A549 (cell line): Measurements from ENCODE around the gene MYOG. TPM values are rescaled to one million over a fixed set of nuclear protein-coding genes. Genes with fewer than 3 reads are reported as not detected.

Source experiments
- ATAC-seq, 2 experiments: fragments of 200-7000 bp in 1 of 2; fragments of >200 bp in 1 of 2; cut with Nextera tagmentation in 1 of 2; cut with Tn5 transposase in 1 of 2; 3 replicates each; pipeline versions ENCODE4 v1.8.0 to v1.9.1; 2018 to 2020; ENCODE audit warnings: mild to moderate bottlenecking in 1 of 2, moderate library complexity in 1 of 2
- CTCF ChIA-PET: fragments of 300-600 bp; sonication (Branson Sonifier 250); formaldehyde crosslinking; extraction: SDS; loops from one replicate; lab custom pipeline; 2021; ENCODE audit warnings: antibody characterized with exemption, inconsistent platforms; lab: Yijun Ruan, JAX
- POLR2A ChIA-PET: fragments of 350-600 bp; formaldehyde crosslinking; extraction: SDS; loops from one replicate; lab custom pipeline; 2021; ENCODE audit warnings: antibody characterized with exemption, inconsistent platforms; lab: Yijun Ruan, JAX
- DNase-seq, 2 experiments: peaks; one replicate each; pipeline versions ENCODE4 v3.0.0 to v3.0.0-alpha.2; 2011 to 2016; ENCODE audit warnings: low read depth in 1 of 2, low spot score in 1 of 2
- FAIRE-seq: peaks from 2 replicates; lab custom pipeline; 2011; peaks lifted over from hg19 to GRCh38; lab: Jason Lieb, UNC
- H3K27ac ChIP-seq, 2 experiments: fragments of >200 bp; sonication (Bioruptor Twin); formaldehyde crosslinking; 3 replicates each; pipeline ENCODE4 v1.5.1; 2016 to 2017
- H3K4me1 ChIP-seq: fragments of >200 bp; sonication (Bioruptor Twin); formaldehyde crosslinking; 3 replicates; pipeline ENCODE4 v1.6.1; 2016
- H3K4me2 ChIP-seq: fragments of >200 bp; sonication (Bioruptor Twin); formaldehyde crosslinking; 3 replicates; pipeline ENCODE4 v1.6.1; 2016
- H3K4me3 ChIP-seq: fragments of >200 bp; sonication (Bioruptor Twin); formaldehyde crosslinking; 3 replicates; pipeline ENCODE4 v1.5.1; 2016
- H3K9me3 ChIP-seq: fragments of >200 bp; sonication (Bioruptor Twin); formaldehyde crosslinking; 3 replicates; pipeline ENCODE4 v1.6.1; 2016
- EHF ChIP-seq: fragments of 250-450 bp; sonication (Bioruptor Pico); IDR thresholded peaks from 2 replicates; pipeline ENCODE4 v1.5.0; 2020; ENCODE audit warnings: mild to moderate bottlenecking
- EP300 ChIP-seq, 2 experiments: fragments of >200 bp; sonication (Bioruptor Twin); formaldehyde crosslinking; IDR thresholded peaks; 2 replicates in 1 of 2; 3 replicates in 1 of 2; pipeline ENCODE4 v1.6.1; 2016 to 2017
- ESRRA ChIP-seq: fragments of 150-350 bp; IDR thresholded peaks from 2 replicates; pipeline ENCODE4 v1.6.1; 2014; ENCODE audit warnings: mild to moderate bottlenecking, low read length, borderline replicate concordance
- FOSL2 ChIP-seq, 2 experiments: fragments of 450-650 bp in 1 of 2; fragments of >200 bp in 1 of 2; sonication (Bioruptor Twin) in 1 of 2; formaldehyde crosslinking; IDR thresholded peaks; 2 replicates each; pipeline versions ENCODE4 v1.5.0 to v1.6.1; 2016 to 2020; ENCODE audit warnings: mild to moderate bottlenecking in 1 of 2, moderate library complexity in 1 of 2
- GATA3 ChIP-seq: IDR thresholded peaks from 2 replicates; pipeline ENCODE4 v1.6.1; 2012; ENCODE audit warnings: borderline replicate concordance
- KDM1A ChIP-seq: fragments of 200-600 bp; sonication (generic); IDR thresholded peaks from 2 replicates; pipeline ENCODE4 v1.6.1; 2016; ENCODE audit warnings: low read depth, mild to moderate bottlenecking
- KDM5A ChIP-seq: fragments of 200-600 bp; sonication (generic); IDR thresholded peaks from 2 replicates; pipeline ENCODE4 v1.6.1; 2016; ENCODE audit warnings: antibody characterized with exemption, mild to moderate bottlenecking
- MYC ChIP-seq: IDR thresholded peaks from 2 replicates; pipeline ENCODE4 v1.6.1; 2012; ENCODE audit warnings: mild to moderate bottlenecking, inconsistent platforms, low read length, improper control_type of control experiment, borderline replicate concordance
- NPAS2 ChIP-seq: fragments of 250-450 bp; sonication (Bioruptor Pico); IDR thresholded peaks from 2 replicates; pipeline ENCODE4 v1.8.0; 2022; ENCODE audit warnings: mild to moderate bottlenecking, moderate library complexity, borderline replicate concordance
- NR3C1 ChIP-seq: fragments of >200 bp; sonication (Bioruptor Twin); formaldehyde crosslinking; IDR thresholded peaks from 3 replicates; pipeline ENCODE4 v1.6.1; 2017
- RARB ChIP-seq: fragments of 250-450 bp; sonication (Bioruptor Pico); IDR thresholded peaks from 2 replicates; pipeline ENCODE4 v1.8.0; 2021; ENCODE audit warnings: mild to moderate bottlenecking, moderate library complexity
- RFX5 ChIP-seq: fragments of 450-650 bp; IDR thresholded peaks from 2 replicates; pipeline ENCODE4 v1.7.1; 2014; ENCODE audit warnings: antibody characterized with exemption, mild to moderate bottlenecking, moderate library complexity
- SMC3 ChIP-seq: fragments of >200 bp; sonication (Bioruptor Twin); formaldehyde crosslinking; IDR thresholded peaks from 3 replicates; pipeline ENCODE4 v1.6.1; 2018; ENCODE audit warnings: inconsistent platforms
- SREBF2 ChIP-seq: fragments of 450-650 bp; IDR thresholded peaks from 2 replicates; pipeline ENCODE4 v1.6.1; 2014; ENCODE audit warnings: mild to moderate bottlenecking, moderate library complexity
- TFCP2L1 ChIP-seq: fragments of 250-450 bp; sonication (Bioruptor Pico); IDR thresholded peaks from 2 replicates; pipeline ENCODE4 v1.5.0; 2021; ENCODE audit warnings: mild to moderate bottlenecking
- ZNF302 ChIP-seq: fragments of 250-450 bp; sonication (Bioruptor Pico); IDR thresholded peaks from 2 replicates; pipeline ENCODE4 v1.9.0; 2021; ENCODE audit warnings: inconsistent platforms, mild to moderate bottlenecking, moderate library complexity
- WGBS: methylation state at CpG from one replicate; pipeline ENCODE4 v1.1.6; 2017; ENCODE audit errors: missing lambda C conversion rate; 5-methylcytosine and 5-hydroxymethylcytosine counted together
- polyA plus RNA-seq, 4 experiments: library from polyadenylated mRNA; depleted of rRNA in 3 of 4; stranded (reverse); fragments of >200 nt; fragmentation: RNase III in 1 of 4; extraction: RNeasy Plus Mini Kit Qiagen cat#74134 plus additional on column Dnase treatment in 1 of 4; gene quantifications; 2 replicates in 3 of 4; 3 replicates in 1 of 4; pipeline ENCODE4 v1.2.3, GENCODE V29; 2011 to 2017
- TF ChIP-seq, protein P1 (sequence below): fragments of >200 bp; sonication (Bioruptor Twin); formaldehyde crosslinking; IDR thresholded peaks from 3 replicates; pipeline ENCODE4 v1.5.1; 2016
- TF ChIP-seq, protein P2 (sequence below): fragments of >200 bp; sonication (Bioruptor Twin); formaldehyde crosslinking; IDR thresholded peaks from 2 replicates; pipeline ENCODE4 v1.6.1; 2016
- TF ChIP-seq, protein P3 (sequence below): fragments of 450-650 bp; IDR thresholded peaks from 2 replicates; pipeline ENCODE4 v1.6.1; 2014; ENCODE audit warnings: antibody characterized with exemption
- TF ChIP-seq, protein P4 (sequence below): fragments of 200-600 bp; sonication (generic); IDR thresholded peaks from 2 replicates; pipeline ENCODE4 v1.6.1; 2016; ENCODE audit warnings: antibody characterized with exemption, mild to moderate bottlenecking, moderate library complexity
- TF ChIP-seq, protein P5 (sequence below): IDR thresholded peaks from 2 replicates; pipeline ENCODE4 v1.6.1; 2012

The MYOG gene
- polyA plus RNA-seq, 2 of the 4 experiments (the other 2 are of a cell fraction): not detected

DNA sequence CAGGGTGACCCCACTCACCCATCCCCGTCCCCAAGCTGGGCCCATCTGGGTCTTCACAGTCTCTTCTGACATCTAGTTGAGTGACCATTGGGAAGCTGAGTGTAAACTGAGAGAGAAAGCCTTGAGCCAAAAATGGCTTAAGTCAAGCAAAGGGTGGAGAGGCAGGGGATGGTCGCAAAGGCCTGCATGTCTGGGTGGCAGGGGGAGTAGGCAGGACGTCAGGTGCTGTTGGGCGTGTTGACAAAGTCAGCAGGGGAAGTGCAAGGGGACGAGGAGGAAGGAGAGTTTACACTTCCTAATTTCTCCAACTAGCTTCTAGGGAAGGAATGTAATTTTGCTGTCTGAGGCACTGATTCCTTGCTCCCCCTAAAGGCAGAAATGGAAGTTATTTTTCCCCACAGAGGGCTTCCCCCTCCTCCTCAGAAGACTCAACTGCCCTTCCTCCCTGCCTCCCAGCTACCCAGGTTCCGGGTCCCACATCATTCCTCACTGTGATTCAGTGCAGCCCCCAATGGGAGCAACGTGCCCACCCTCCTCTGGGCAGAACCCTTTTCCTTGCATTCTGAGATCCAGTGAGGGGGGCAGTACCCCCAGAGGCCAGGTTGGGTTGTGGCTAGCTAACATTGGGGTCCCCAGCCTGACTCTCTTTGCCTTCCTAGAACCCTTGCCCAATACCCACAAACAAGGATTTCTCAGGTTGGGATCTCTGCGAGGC, 40.5 kb upstream of the MYOG start:
- peak in 1 of 2 experiments; percentile 40 for DNase-seq
- ATAC-seq: peak; percentile 11 to 49; a peak in 3 of 6 replicates
- WGBS: 36% methylated on average over 8 of the region's 8 CpGs
- POLR2A ChIA-PET: no interaction called here
- FAIRE-seq: no peak
- Histone ChIP-seq H3K4me1 (peaks cover 23% of the 10 kb centered on the region; the same call in 1 of the 3 replicates), H3K4me2 (0 out of 3 replicates have a peak overlapping the region, but pooled peaks have one; percentile 92), H3K9me3 (no peaks in the 10 kb centered on the region), H3K27ac (no peak overlapping the region), H3K4me3 (peak overlapping the region; percentile 2; the same call in 1 of the 3 replicates)
- no peak for TF ChIP-seq RARB (CRISPR knock-in tag)
- TF ChIP-seq, protein P1, sequence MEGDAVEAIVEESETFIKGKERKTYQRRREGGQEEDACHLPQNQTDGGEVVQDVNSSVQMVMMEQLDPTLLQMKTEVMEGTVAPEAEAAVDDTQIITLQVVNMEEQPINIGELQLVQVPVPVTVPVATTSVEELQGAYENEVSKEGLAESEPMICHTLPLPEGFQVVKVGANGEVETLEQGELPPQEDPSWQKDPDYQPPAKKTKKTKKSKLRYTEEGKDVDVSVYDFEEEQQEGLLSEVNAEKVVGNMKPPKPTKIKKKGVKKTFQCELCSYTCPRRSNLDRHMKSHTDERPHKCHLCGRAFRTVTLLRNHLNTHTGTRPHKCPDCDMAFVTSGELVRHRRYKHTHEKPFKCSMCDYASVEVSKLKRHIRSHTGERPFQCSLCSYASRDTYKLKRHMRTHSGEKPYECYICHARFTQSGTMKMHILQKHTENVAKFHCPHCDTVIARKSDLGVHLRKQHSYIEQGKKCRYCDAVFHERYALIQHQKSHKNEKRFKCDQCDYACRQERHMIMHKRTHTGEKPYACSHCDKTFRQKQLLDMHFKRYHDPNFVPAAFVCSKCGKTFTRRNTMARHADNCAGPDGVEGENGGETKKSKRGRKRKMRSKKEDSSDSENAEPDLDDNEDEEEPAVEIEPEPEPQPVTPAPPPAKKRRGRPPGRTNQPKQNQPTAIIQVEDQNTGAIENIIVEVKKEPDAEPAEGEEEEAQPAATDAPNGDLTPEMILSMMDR: peak; percentile 39
- TF ChIP-seq, protein P2, sequence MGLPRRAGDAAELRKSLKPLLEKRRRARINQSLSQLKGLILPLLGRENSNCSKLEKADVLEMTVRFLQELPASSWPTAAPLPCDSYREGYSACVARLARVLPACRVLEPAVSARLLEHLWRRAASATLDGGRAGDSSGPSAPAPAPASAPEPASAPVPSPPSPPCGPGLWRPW: no peak
- CTCF ChIA-PET: interaction anchor here (0.6 to 9.0 kb wide), 22 partner anchors 8 to 147 kb away, joined by 3 to 91 read pairs (median 4); no protein-coding TSS in a partner anchor

DNA sequence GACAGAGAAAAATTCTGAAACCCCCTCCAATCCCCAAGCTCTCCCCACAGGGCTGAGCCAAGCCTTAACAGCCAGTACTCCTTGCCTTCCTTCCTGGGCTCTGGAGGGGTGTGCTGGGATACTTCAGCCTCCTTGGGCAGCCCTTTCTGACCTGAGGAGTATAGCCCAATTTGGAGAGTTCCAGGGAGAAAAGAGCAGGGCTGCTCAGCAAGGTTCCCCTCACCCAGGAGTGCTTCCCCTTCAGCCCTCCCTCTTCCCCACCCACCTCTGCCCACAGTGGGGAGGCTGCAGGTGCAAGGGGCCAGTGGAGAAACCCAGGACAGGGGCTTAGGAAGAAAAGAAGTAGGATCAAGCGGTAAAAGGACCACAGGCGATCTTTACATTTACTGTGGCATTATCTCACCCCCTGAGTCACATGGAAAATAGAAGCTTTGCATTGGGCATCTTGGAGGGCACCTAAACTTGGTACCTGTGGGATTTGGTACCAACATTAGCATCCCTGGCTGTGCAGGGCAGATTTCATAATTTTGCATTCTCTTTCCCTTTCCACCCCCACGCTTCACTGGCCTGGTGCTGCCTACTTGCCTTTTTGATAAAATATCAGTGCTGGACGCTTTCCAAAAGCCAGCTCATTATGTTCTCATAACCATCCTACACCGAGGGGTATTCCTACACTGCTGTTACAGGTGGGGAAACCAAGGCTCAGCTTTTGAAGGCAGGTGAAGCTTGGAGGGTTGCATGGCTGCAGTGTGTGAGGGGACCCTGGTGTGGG, 38.9 kb upstream of the MYOG start:
- no peak overlapping the region for H3K4me2 ChIP-seq
- ATAC-seq (no peak), FAIRE-seq (no peak), DNase-seq (no peak)
- no peak overlapping the region for H3K4me3 ChIP-seq
- H3K4me1 ChIP-seq: peaks cover 18% of the 10 kb centered on the region; the same call in 1 of the 3 replicates
- no peak for TF ChIP-seq ESRRA
- TF ChIP-seq NR3C1: no peak
- TF ChIP-seq MYC: no peak
- TF ChIP-seq FOSL2 (IDR thresholded peaks at IDR 0.05): no peak
- TF ChIP-seq FOSL2 (CRISPR knock-in tag; IDR thresholded peaks at IDR 0.05): no peak
- no peak for TF ChIP-seq EP300 (IDR thresholded peaks at IDR 0.05)
- no peak for TF ChIP-seq SREBF2
- TF ChIP-seq, protein P3, sequence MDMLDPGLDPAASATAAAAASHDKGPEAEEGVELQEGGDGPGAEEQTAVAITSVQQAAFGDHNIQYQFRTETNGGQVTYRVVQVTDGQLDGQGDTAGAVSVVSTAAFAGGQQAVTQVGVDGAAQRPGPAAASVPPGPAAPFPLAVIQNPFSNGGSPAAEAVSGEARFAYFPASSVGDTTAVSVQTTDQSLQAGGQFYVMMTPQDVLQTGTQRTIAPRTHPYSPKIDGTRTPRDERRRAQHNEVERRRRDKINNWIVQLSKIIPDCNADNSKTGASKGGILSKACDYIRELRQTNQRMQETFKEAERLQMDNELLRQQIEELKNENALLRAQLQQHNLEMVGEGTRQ: no peak
- no peak for TF ChIP-seq GATA3
- TF ChIP-seq ZNF302 (CRISPR knock-in tag): no peak
- TF ChIP-seq, protein P4, sequence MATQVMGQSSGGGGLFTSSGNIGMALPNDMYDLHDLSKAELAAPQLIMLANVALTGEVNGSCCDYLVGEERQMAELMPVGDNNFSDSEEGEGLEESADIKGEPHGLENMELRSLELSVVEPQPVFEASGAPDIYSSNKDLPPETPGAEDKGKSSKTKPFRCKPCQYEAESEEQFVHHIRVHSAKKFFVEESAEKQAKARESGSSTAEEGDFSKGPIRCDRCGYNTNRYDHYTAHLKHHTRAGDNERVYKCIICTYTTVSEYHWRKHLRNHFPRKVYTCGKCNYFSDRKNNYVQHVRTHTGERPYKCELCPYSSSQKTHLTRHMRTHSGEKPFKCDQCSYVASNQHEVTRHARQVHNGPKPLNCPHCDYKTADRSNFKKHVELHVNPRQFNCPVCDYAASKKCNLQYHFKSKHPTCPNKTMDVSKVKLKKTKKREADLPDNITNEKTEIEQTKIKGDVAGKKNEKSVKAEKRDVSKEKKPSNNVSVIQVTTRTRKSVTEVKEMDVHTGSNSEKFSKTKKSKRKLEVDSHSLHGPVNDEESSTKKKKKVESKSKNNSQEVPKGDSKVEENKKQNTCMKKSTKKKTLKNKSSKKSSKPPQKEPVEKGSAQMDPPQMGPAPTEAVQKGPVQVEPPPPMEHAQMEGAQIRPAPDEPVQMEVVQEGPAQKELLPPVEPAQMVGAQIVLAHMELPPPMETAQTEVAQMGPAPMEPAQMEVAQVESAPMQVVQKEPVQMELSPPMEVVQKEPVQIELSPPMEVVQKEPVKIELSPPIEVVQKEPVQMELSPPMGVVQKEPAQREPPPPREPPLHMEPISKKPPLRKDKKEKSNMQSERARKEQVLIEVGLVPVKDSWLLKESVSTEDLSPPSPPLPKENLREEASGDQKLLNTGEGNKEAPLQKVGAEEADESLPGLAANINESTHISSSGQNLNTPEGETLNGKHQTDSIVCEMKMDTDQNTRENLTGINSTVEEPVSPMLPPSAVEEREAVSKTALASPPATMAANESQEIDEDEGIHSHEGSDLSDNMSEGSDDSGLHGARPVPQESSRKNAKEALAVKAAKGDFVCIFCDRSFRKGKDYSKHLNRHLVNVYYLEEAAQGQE: no peak
- TF ChIP-seq NPAS2 (CRISPR knock-in tag): no peak
- TF ChIP-seq RFX5: no peak
- TF ChIP-seq SMC3: no peak
- TF ChIP-seq, protein P5, sequence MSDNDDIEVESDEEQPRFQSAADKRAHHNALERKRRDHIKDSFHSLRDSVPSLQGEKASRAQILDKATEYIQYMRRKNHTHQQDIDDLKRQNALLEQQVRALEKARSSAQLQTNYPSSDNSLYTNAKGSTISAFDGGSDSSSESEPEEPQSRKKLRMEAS: no peak
- no peak for TF ChIP-seq KDM1A
- no peak for TF ChIP-seq EHF (CRISPR knock-in tag)
- no peak for TF ChIP-seq KDM5A
- no peak for TF ChIP-seq TFCP2L1 (CRISPR knock-in tag)
- ChIA-PET CTCF (interaction anchor here (1.0 to 8.4 kb wide), 10 partner anchors 9 to 143 kb away, joined by 3 to 67 read pairs (median 9); no protein-coding TSS in a partner anchor), POLR2A (no interaction called here)
- H3K9me3 ChIP-seq: no peaks in the 10 kb centered on the region
- no peak overlapping the region for H3K27ac ChIP-seq
- WGBS: 24% methylated on average over 5 of the region's 5 CpGs
